GM21367 (cell line): ENCODE data around the gene DCC.

ENCODE experiments used
- ATAC-seq: cut with Tn5 transposase; IDR thresholded peaks from one replicate; pipeline ENCODE4 v1.9.1; 2021; ENCODE audit not compliant: unreplicated experiment

The DCC gene

GRCh38 chr18:52499016-52499415, 159.0 kb downstream of the DCC start:
- ATAC-seq, result no peak

GRCh38 chr18:52499644-52500043, 159.6 kb downstream of the DCC start:
- ATAC-seq, result no peak

- no peak for ATAC-seq
Observed at GRCh38 chr18:52504589-52504988, 164.6 kb downstream of the DCC start.

- ATAC-seq, result no peak
Observed at GRCh38 chr18:52510139-52510538, 170.1 kb downstream of the DCC start.

- no peak for ATAC-seq
Observed at GRCh38 chr18:52518086-52518485, 178.1 kb downstream of the DCC start.

GRCh38 chr18:52519021-52519420, 179.0 kb downstream of the DCC start:
- ATAC-seq, result no peak

- ATAC-seq, result no peak
Observed at GRCh38 chr18:52523566-52523965, 183.6 kb downstream of the DCC start.

GRCh38 chr18:52531836-52532235, 191.8 kb downstream of the DCC start:
- ATAC-seq, result no peak

- no peak for ATAC-seq
Observed at GRCh38 chr18:52536039-52536438, 196.0 kb downstream of the DCC start.

GRCh38 chr18:52537261-52537660, 197.3 kb downstream of the DCC start:
- ATAC-seq, result no peak

GRCh38 chr18:52541056-52541455, 201.1 kb downstream of the DCC start:
- ATAC-seq, result no peak

- ATAC-seq, result no peak
Observed at GRCh38 chr18:52544086-52544485, 204.1 kb downstream of the DCC start.

GRCh38 chr18:52546686-52547346, 206.8 kb downstream of the DCC start:
- ATAC-seq, result no peak

GRCh38 chr18:52553441-52553840, 213.4 kb downstream of the DCC start:
- no peak for ATAC-seq

GRCh38 chr18:52554180-52554579, 214.2 kb downstream of the DCC start:
- no peak for ATAC-seq

GRCh38 chr18:52567360-52567759, 227.4 kb downstream of the DCC start:
- ATAC-seq, result no peak

- ATAC-seq, result no peak
Observed at GRCh38 chr18:52569492-52569891, 229.5 kb downstream of the DCC start.

- ATAC-seq, result no peak
Observed at GRCh38 chr18:52570975-52571374, 231.0 kb downstream of the DCC start.

- no peak for ATAC-seq
Observed at GRCh38 chr18:52572036-52573000, 232.3 kb downstream of the DCC start.

- ATAC-seq, result no peak
Observed at GRCh38 chr18:52577795-52578194, 237.8 kb downstream of the DCC start.

GRCh38 chr18:52582061-52582460, 242.1 kb downstream of the DCC start:
- no peak for ATAC-seq

GRCh38 chr18:52582516-52582915, 242.5 kb downstream of the DCC start:
- no peak for ATAC-seq
